HepG2 (cell line): Measurements from ENCODE around the gene ALG3. TPM values are rescaled to one million over a fixed set of nuclear protein-coding genes. Genes with fewer than 3 reads are reported as not detected.

Source experiments
- ARID2 ChIP-seq: sonication (generic); formaldehyde crosslinking; IDR thresholded peaks from 2 replicates; pipeline ENCODE4 v1.8.1; 2022; ENCODE audit warnings: mild to moderate bottlenecking, missing genetic modification reagents, borderline replicate concordance
- BCL3 ChIP-seq: sonication (generic); formaldehyde crosslinking; IDR thresholded peaks from 2 replicates; pipeline ENCODE4 v1.5.1; 2020; ENCODE audit warnings: mild to moderate bottlenecking, missing genetic modification reagents, moderate library complexity
- CHD4 ChIP-seq: fragments of 200-600 bp; sonication (generic); IDR thresholded peaks from 2 replicates; pipeline ENCODE4 v1.7.0; 2017; ENCODE audit warnings: mild to moderate bottlenecking, low read length, borderline replicate concordance
- CREB1 ChIP-seq, 2 experiments: fragments of 450-650 bp in 1 of 2; IDR thresholded peaks; 2 replicates each; pipeline ENCODE4 v1.6.1; 2016 to 2017; ENCODE audit warnings: control low read depth in 1 of 2, mild to moderate bottlenecking in 1 of 2, missing compliant biosample characterization in 1 of 2, missing genetic modification characterization in 1 of 2
- HMG20B ChIP-seq: conservative IDR thresholded peaks from 2 replicates; pipeline ENCODE4 v1.6.1; 2016; ENCODE audit warnings: missing genetic modification reagents, missing compliant biosample characterization
- HOXD1 ChIP-seq: sonication (generic); formaldehyde crosslinking; IDR thresholded peaks from 2 replicates; pipeline ENCODE4 v1.5.0; 2020; ENCODE audit warnings: missing genetic modification reagents
- JUNB ChIP-seq: sonication (generic); formaldehyde crosslinking; IDR thresholded peaks from 2 replicates; pipeline ENCODE4 v1.8.0; 2022; ENCODE audit warnings: missing genetic modification reagents, mild to moderate bottlenecking, borderline replicate concordance
- KDM5A ChIP-seq: fragments of 200-600 bp; sonication (generic); IDR thresholded peaks from 2 replicates; pipeline ENCODE4 v1.7.0; 2018; ENCODE audit warnings: antibody characterized with exemption, mild to moderate bottlenecking, low read length, borderline replicate concordance
- MEIS2 ChIP-seq: sonication (generic); formaldehyde crosslinking; IDR thresholded peaks from 2 replicates; pipeline ENCODE4 v1.9.0; 2021; ENCODE audit warnings: mild to moderate bottlenecking, missing genetic modification reagents
- MTA3 ChIP-seq: sonication (generic); formaldehyde crosslinking; IDR thresholded peaks from 2 replicates; pipeline ENCODE4 v1.4.0; 2020; ENCODE audit warnings: missing genetic modification reagents
- MYC ChIP-seq: sonication (generic); formaldehyde crosslinking; IDR thresholded peaks from 2 replicates; pipeline ENCODE4 v1.9.0; 2021; ENCODE audit warnings: missing genetic modification reagents, borderline replicate concordance
- NCOA1 ChIP-seq: sonication (generic); formaldehyde crosslinking; IDR thresholded peaks from 2 replicates; pipeline ENCODE4 v1.9.0; 2021; ENCODE audit warnings: missing genetic modification reagents
- PATZ1 ChIP-seq: sonication (generic); formaldehyde crosslinking; IDR thresholded peaks from 2 replicates; pipeline ENCODE4 v1.4.0; 2020; ENCODE audit warnings: missing genetic modification reagents
- USF2 ChIP-seq, 2 experiments: sonication (generic) in 1 of 2; formaldehyde crosslinking in 1 of 2; IDR thresholded peaks; 2 replicates each; pipeline versions ENCODE4 v1.5.1 to v1.6.1; 2011 to 2020; ENCODE audit warnings: borderline replicate concordance in 1 of 2, low read depth in 1 of 2, low read length in 1 of 2, mild to moderate bottlenecking in 1 of 2, missing genetic modification reagents in 1 of 2, moderate library complexity in 1 of 2
- ZNF256 ChIP-seq: sonication (generic); formaldehyde crosslinking; conservative IDR thresholded peaks from 2 replicates; pipeline ENCODE4 v1.4.0; 2020; ENCODE audit warnings: missing genetic modification reagents
- ZNF569 ChIP-seq: sonication (generic); formaldehyde crosslinking; IDR thresholded peaks from 2 replicates; pipeline ENCODE4 v1.5.0; 2020; ENCODE audit warnings: mild to moderate bottlenecking, missing genetic modification reagents, moderate library complexity, borderline replicate concordance
- ZNF710 ChIP-seq: sonication (generic); formaldehyde crosslinking; IDR thresholded peaks from 2 replicates; pipeline ENCODE4 v1.5.0; 2020; ENCODE audit warnings: mild to moderate bottlenecking, missing genetic modification reagents, borderline replicate concordance
- polyA plus RNA-seq, 8 experiments: library from polyadenylated mRNA; depleted of rRNA in 3 of 8; stranded (reverse) in 7 of 8; unstranded in 1 of 8; fragments of >200 nt; fragmentation: Illumina TruSeq in 4 of 8; extraction: Trizol in 4 of 8; gene quantifications; 2 replicates each; pipeline versions ENCODE4 v1.2.1 to v1.2.3, GENCODE V29; 2011 to 2016; ENCODE audit warnings: low read depth in 4 of 8, missing spikeins in 1 of 8, mixed read lengths in 1 of 8; ENCODE audit not compliant: insufficient read depth in 1 of 8
- total RNA-seq, 5 experiments: library from RNA; depleted of rRNA; stranded (reverse); fragments of >200 nt; fragmentation: Illumina TruSeq; extraction: Trizol; gene quantifications; 2 replicates each; pipeline ENCODE4 v1.2.3, GENCODE V29; 2016; ENCODE audit warnings: low read depth in 1 of 5
- TF ChIP-seq, protein P1 (sequence below): sonication (generic); formaldehyde crosslinking; IDR thresholded peaks from 2 replicates; pipeline ENCODE4 v1.4.0; 2020; ENCODE audit warnings: missing genetic modification reagents

ALG3 gene
- total and polyA plus RNA-seq, 2 of the 13 experiments (the other 11 are each of a cell fraction or from before 2014, with no cell fraction given): 46.6 to 57.1 TPM

DNA sequence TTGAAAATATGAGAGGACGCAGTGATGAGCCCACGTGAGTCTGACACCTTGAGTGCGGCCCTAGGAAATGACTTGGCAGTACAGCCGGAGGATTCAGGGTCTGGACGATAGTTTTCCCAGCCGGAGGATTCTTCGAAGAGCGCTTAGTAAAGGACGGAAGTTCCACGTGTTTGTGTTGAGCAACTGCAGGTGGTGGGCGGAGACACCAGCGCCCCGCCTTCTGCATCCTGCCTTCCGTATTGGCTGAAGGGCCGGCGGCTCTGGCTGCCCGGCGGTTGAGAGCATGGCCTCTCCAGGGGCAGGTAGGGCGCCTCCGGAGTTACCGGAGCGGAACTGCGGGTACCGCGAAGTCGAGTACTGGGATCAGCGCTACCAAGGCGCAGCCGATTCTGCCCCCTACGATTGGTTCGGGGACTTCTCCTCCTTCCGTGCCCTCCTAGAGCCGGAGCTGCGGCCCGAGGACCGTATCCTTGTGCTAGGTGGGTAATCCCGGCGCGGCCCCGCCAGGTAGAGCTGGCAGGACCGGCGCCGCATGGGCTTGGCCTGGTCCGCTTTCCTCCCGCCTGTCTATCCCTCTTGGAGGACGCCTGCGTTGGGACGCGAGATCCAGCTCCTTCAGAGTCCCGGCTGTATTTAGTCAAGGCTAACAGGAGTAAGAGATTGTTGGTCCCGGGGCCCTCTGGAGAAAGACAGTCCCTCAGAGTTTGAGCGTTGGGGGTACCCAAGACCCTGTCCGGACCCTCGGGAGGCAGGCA, 827 bp upstream of the ALG3 start, which contains the start of gene EEF1AKMT4 (continued):
- TF ChIP-seq HOXD1: no peak
- TF ChIP-seq NCOA1 (CRISPR knock-in tag): no peak
- TF ChIP-seq BCL3 (CRISPR knock-in tag): no peak
- no peak for TF ChIP-seq PATZ1
- TF ChIP-seq KDM5A: peak; percentile 17; the same call in 1 of the 2 replicates
- TF ChIP-seq ARID2: 0 out of 2 replicates have a peak, but pooled peaks have one; percentile 31
- no peak for TF ChIP-seq MTA3 (CRISPR knock-in tag)
- peak; percentile 98 for TF ChIP-seq MYC (CRISPR knock-in tag)
- TF ChIP-seq JUNB (CRISPR knock-in tag): no peak
- TF ChIP-seq MEIS2 (CRISPR knock-in tag): peak; percentile 46
- no peak for TF ChIP-seq CHD4
- TF ChIP-seq, protein P1, sequence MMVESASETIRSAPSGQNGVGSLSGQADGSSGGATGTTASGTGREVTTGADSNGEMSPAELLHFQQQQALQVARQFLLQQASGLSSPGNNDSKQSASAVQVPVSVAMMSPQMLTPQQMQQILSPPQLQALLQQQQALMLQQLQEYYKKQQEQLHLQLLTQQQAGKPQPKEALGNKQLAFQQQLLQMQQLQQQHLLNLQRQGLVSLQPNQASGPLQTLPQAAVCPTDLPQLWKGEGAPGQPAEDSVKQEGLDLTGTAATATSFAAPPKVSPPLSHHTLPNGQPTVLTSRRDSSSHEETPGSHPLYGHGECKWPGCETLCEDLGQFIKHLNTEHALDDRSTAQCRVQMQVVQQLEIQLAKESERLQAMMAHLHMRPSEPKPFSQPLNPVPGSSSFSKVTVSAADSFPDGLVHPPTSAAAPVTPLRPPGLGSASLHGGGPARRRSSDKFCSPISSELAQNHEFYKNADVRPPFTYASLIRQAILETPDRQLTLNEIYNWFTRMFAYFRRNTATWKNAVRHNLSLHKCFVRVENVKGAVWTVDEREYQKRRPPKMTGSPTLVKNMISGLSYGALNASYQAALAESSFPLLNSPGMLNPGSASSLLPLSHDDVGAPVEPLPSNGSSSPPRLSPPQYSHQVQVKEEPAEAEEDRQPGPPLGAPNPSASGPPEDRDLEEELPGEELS (CRISPR knock-in tag): no peak; the same call in 1 of the 2 replicates
- TF ChIP-seq CREB1 (IDR thresholded peaks at IDR 0.05): no peak
- TF ChIP-seq CREB1 (CRISPR knock-in tag; IDR thresholded peaks at IDR 0.05): peak; percentile 14; the same call in 1 of the 2 replicates
- TF ChIP-seq ZNF569: peak; percentile 47; the same call in 1 of the 2 replicates
- peak; percentile 88 for TF ChIP-seq ZNF256 (CRISPR knock-in tag)
- TF ChIP-seq HMG20B (CRISPR knock-in tag): 0 out of 2 replicates have a peak, but pooled peaks have one; percentile 31
- no peak for TF ChIP-seq ZNF710 (CRISPR knock-in tag)
- no peak for TF ChIP-seq USF2 (IDR thresholded peaks at IDR 0.05; ENCODE audit: low read depth, low read length)
- TF ChIP-seq USF2 (CRISPR knock-in tag; IDR thresholded peaks at IDR 0.05; ENCODE audit: borderline replicate concordance): no peak
